ENCODE measurements around the gene ITPR2. TPM values are rescaled to one million over a fixed set of nuclear protein-coding genes. Genes with fewer than 3 reads are reported as not detected.

ITPR2 gene
- total and polyA plus RNA-seq, 2 of the 13 experiments (the other 11 are each of a cell fraction or from before 2014, with no cell fraction given) = 31.9 to 81.9 TPM

GRCh38 chr12:26744042-26744626 is 88.9 kb downstream of the ITPR2 start:
- DNase-seq (ENCODE audit: low spot score) = no peak
- ATAC-seq = peak; percentile 7; the same call in 2 of the 3 replicates
- H3K9me3 ChIP-seq (ENCODE audit: low read length) = peaks cover 4% of the 10 kb centered on the region
- peak overlapping the region; percentile 94 for H3K27ac ChIP-seq (ENCODE audit: extremely low read length, insufficient read depth, low read length)
- peaks cover 94% of the 10 kb centered on the region for H3K4me1 ChIP-seq (ENCODE audit: insufficient read depth, low read length)
- H3K27me3 ChIP-seq (ENCODE audit: control insufficient read depth in 1 of 2, insufficient read depth in 2 of 2, low read length in 2 of 2) = no peaks in the 10 kb centered on the region; a peak in 1 of 5 replicates
- H3K79me2 ChIP-seq (ENCODE audit: insufficient read depth, low read length) = peaks cover 87% of the 10 kb centered on the region
- H4K20me1 ChIP-seq (ENCODE audit: insufficient read depth, low read length) = no peaks in the 10 kb centered on the region
- ChIA-PET POLR2A (interaction anchor here (2.5 kb wide), 1 partner anchor 26 kb away, joined by 30 read pairs; no protein-coding TSS in a partner anchor), CTCF (ENCODE audit: low intra/inter-chr PET ratio, low total read pairs) (no interaction called here)
- no TSS peak for BruUV-seq (replicated peaks)
- H3K4me2 ChIP-seq (ENCODE audit: low read depth, low read length) = peak overlapping the region; percentile 52
- no peak for FAIRE-seq
- in situ Hi-C loops (cut with HindIII; ENCODE audit: extremely low pct_ligation_motif_present, low pct_unique_long_range_greater_than_20kb) (no loop called here), intact Hi-C loops (cut with micrococcal nuclease; ENCODE audit: unreplicated experiment) (no loop called here)
- peak overlapping the region; percentile 66 for H3K9ac ChIP-seq (ENCODE audit: insufficient read depth, low read depth, low read length)
- H3K4me3 ChIP-seq (replicated peaks in 1 of 3; ENCODE audit: insufficient read depth in 1 of 3, low read depth in 2 of 3, low read length in 3 of 3) = 0 out of 6 replicates have a peak overlapping the region, but pooled peaks of 1 of the 3 experiments have one; percentile 27
- no peak overlapping the region for H2AFZ ChIP-seq (ENCODE audit: low read length)
- H3K36me3 ChIP-seq (replicated peaks in 1 of 2; ENCODE audit: control insufficient read depth in 1 of 2, insufficient read depth in 2 of 2, low read length in 2 of 2) = peaks cover 3 to 15% of the 10 kb centered on the region in 2 experiments; a peak in 4 of 5 replicates
- 77% methylated on average over 5 of the region's 5 CpGs for WGBS (ENCODE audit: low lambda C conversion rate)
- TF ChIP-seq RBM22 (optimal IDR thresholded peaks at IDR 0.05; ENCODE audit: low read length) (peak; percentile 66), ZNF687 (CRISPR knock-in tag; IDR thresholded peaks at IDR 0.05) (peak; percentile 77), KLF6 (CRISPR knock-in tag; IDR thresholded peaks at IDR 0.05) (no peak), TRAFD1 (CRISPR knock-in tag; IDR thresholded peaks at IDR 0.05; ENCODE audit: borderline replicate concordance) (no peak), ZFX (CRISPR knock-in tag; IDR thresholded peaks at IDR 0.05; ENCODE audit: low read depth) (peak; percentile 28; the same call in 1 of the 2 replicates), SSRP1 (CRISPR knock-in tag; IDR thresholded peaks at IDR 0.05) (no peak), ZNF232 (CRISPR knock-in tag; IDR thresholded peaks at IDR 0.05; ENCODE audit: borderline replicate concordance) (no peak), MXD1 (CRISPR knock-in tag; IDR thresholded peaks at IDR 0.05) (no peak), ZBTB38 (CRISPR knock-in tag; IDR thresholded peaks at IDR 0.05) (peak; percentile 66), EP300 (IDR thresholded peaks at IDR 0.05; ENCODE audit: low read depth in 2 of 2, low read length in 2 of 2) (peak in 1 of 2 experiments; percentile 2; a peak in 1 of 4 replicates), EP300 (CRISPR knock-in tag; IDR thresholded peaks at IDR 0.05; ENCODE audit: borderline replicate concordance) (no peak), ZBED4 (CRISPR knock-in tag; IDR thresholded peaks at IDR 0.05; ENCODE audit: borderline replicate concordance) (no peak), ZFY (CRISPR knock-in tag; IDR thresholded peaks at IDR 0.05) (peak; percentile 38; the same call in 1 of the 2 replicates), ZC3H4 (CRISPR knock-in tag; IDR thresholded peaks at IDR 0.05; ENCODE audit: borderline replicate concordance) (peak; percentile 85)
